Retinal pigment epithelial cell (primary cell): Measurements from ENCODE around the gene CHIA.

Experiments
- DNase-seq: peaks from one replicate; pipeline ENCODE4 v3.0.0-alpha.2; 2010; ENCODE audit warnings: low read depth
- H3K4me3 ChIP-seq: 2 replicates; pipeline ENCODE4 v1.5.1; 2011; ENCODE audit warnings: mild to moderate bottlenecking, low read length, control low read depth, moderate library complexity
- TF ChIP-seq, protein P1 (sequence below): conservative IDR thresholded peaks from 2 replicates; pipeline ENCODE4 v1.5.1; 2011; ENCODE audit warnings: low read depth, low read length, control low read depth, inconsistent platforms

Gene CHIA

DNA sequence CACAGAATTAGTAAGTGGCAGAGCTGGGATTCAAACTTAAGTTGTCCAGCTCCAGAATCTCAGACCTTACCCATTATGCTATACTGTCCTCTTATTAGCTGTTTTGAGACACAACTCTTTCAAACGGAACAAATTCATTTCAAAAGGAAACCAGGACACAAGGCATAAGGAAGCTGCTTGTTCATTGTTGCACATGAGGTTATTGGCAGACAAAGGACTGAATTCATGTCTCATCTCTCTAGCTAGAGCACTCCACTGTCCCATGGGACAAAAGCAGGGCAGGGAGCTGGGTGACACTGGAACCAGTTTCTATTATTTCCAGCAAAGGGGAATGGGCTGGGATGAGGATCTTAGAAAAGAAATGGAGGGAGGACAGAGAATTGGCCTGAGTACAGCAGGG is 36.8 kb upstream of the CHIA start:
- TF ChIP-seq, protein P1, sequence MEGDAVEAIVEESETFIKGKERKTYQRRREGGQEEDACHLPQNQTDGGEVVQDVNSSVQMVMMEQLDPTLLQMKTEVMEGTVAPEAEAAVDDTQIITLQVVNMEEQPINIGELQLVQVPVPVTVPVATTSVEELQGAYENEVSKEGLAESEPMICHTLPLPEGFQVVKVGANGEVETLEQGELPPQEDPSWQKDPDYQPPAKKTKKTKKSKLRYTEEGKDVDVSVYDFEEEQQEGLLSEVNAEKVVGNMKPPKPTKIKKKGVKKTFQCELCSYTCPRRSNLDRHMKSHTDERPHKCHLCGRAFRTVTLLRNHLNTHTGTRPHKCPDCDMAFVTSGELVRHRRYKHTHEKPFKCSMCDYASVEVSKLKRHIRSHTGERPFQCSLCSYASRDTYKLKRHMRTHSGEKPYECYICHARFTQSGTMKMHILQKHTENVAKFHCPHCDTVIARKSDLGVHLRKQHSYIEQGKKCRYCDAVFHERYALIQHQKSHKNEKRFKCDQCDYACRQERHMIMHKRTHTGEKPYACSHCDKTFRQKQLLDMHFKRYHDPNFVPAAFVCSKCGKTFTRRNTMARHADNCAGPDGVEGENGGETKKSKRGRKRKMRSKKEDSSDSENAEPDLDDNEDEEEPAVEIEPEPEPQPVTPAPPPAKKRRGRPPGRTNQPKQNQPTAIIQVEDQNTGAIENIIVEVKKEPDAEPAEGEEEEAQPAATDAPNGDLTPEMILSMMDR: no peak
- no peak for DNase-seq
- H3K4me3 ChIP-seq: no peak overlapping the region

DNA sequence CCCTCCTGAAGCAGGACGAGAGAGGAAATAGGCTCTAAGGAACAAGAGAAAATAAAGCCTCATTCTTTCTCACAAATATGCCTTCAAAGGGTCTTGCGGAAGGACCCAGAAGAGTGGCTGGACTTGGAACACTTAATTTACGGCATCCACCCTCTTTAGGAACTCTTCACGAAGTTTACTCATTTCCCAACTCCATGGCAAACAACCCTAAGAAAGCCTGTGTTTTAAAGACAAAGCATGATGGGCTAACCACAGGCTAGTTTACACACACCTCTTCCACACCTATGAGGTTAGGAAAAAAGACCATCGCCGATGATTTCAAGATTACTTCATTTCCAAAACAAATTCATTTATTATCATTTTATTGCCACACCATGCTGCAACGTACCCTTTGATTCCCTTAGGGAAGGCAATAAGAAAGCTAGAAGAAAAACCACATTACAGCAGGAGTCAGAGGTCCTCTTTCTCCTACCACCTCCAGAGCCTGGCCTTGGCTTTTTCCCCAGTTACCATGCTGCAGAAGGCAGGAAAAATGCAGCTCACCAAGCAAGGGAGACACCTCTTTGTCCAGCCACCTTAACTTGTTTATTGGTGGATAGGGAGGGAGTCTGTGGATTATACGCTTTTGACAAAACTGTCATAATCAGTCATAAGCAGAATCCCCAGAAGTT is 33.5 kb upstream of the CHIA start:
- H3K4me3 ChIP-seq: no peak overlapping the region
- TF ChIP-seq, protein P1: no peak
- no peak for DNase-seq

DNA sequence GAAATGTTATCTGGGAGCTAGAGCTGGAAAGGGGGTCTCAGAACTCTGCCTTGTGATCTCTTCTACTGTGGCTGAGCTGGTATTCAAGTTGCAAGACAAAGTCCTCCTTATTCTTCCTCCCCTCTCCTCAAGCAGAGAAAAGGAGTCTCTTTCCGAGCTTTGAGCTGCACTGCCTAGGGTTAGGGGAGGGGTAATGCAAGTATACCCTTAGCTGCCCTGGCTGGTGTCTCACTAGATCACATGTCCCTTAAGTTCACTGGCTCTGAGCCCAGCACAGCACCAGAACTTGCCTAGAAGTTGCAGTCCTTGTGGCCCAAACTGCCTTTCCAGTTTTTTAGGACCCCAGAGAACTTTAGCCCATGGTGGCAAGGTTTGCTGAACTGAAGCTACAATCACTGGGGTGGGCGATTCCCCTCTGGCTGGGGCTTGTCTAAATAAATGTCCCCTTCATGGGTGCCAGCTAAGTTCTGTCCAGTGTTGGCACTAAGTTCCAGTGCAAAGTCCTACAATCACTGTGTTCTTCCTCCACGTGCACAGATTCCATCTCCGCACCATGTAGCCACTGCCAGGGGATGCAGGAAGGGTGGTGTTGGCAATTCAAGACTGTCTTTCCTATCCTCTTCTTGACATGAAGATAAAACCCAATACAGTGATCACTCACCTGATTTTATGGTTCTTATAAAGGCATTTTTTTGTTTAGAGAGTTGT is 22.7 kb upstream of the CHIA start:
- H3K4me3 ChIP-seq: no peak overlapping the region
- no peak for DNase-seq
- TF ChIP-seq, protein P1: no peak

DNA sequence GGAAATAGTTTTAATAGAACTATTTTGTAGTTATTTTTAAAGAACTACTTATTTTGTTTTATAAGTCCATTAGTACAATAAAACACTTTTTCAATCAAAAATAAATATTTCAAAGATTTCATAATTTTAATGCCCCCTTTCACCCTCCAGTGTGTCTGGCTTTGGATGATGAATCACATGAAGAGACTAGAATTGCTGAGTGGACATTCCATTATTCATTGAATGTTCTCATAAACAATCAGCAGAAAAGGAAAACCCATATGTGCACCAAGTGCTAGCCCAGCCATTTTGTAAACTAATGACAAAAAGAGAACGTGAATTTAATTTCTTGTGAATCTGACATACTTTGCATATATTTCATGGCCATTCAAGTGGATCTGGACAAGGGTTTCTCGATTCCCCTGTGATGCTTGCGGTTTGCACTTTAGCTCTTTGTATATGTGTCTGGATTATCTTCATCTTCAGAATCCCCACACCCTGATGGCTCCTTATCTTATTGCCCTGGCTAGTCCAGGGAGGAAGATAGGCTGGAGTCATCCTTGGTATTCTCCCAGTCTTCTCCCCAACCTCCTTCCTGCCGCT is 20.7 kb upstream of the CHIA start:
- no peak overlapping the region for H3K4me3 ChIP-seq
- DNase-seq: no peak
- TF ChIP-seq, protein P1: no peak

DNA sequence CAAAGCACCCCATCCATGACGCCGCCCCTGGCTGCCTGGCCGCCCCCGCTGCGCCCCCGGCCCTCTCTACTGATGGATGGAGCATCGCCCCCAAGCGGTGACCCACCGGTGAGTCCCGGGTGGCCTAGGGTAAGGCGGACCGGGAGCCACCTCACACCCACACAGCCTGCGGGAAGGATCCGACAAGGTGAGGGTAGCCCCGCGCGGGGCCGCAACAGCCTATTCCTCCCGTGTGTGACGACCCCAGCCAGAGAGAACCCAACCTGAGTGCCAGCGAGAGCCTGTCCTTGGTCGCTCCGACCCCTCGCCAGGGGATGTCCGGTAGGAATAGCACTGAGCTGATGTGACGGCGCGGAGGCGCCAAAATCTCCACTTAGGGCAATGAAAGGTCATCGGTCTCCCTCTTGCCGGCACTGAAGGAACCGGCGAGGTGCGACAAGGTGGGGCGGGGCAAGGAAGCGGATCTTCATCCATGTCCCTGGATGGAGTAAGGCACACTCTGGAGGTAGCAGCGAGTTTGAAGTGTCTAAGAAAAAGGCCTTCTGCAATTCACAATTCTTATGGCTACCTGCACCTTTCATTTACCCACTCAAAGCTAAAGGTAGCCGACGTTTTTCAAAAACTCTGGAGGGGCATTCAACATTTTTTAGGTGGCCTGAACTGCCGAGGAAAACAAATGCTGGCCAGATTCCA is 19.7 kb upstream of the CHIA start:
- TF ChIP-seq, protein P1: no peak
- no peak overlapping the region for H3K4me3 ChIP-seq

DNA sequence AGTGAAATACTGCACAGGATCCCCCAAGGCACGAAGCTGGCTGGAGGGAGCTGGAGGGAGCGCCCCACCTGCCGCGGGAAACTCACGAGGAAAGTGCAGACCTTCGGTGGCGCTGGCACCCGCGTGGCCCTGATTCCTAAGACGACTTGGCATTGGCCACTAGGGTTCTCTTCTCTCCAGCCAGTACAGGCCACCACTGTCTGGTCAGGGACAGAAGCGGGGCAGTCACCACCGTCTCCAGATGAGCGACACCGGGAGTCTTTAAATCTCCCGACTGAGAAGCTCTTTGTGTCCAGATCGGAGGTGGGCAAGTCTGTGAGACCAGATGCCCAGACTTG is 19.2 kb upstream of the CHIA start:
- TF ChIP-seq, protein P1: no peak
- no peak overlapping the region for H3K4me3 ChIP-seq
- DNase-seq: no peak

More for the DNA sequence above, 19.7 kb upstream of the CHIA start:
- DNase-seq: no peak
